HEK293 (cell line): Measurements from ENCODE around the gene TRMT1.

Experiments
- GLIS1 ChIP-seq: fragments of 450-650 bp; formaldehyde crosslinking; IDR thresholded peaks from 2 replicates; pipeline ENCODE4 v1.5.1; 2016; ENCODE audit warnings: missing biosample characterization, missing genetic modification characterization
- GLIS2 ChIP-seq: fragments of 450-650 bp; formaldehyde crosslinking; IDR thresholded peaks from 2 replicates; pipeline ENCODE4 v1.5.1; 2016; ENCODE audit warnings: missing biosample characterization, missing genetic modification characterization
- HOXA7 ChIP-seq: sonication (generic); formaldehyde crosslinking; IDR thresholded peaks from 2 replicates; pipeline ENCODE4 v1.8.1; 2022; ENCODE audit warnings: missing genetic modification reagents, borderline replicate concordance
- IKZF3 ChIP-seq: fragments of 450-650 bp; IDR thresholded peaks from 2 replicates; pipeline ENCODE4 v1.5.0; 2018; ENCODE audit warnings: missing biosample characterization, mild to moderate bottlenecking, missing genetic modification characterization, moderate library complexity
- SP2 ChIP-seq: fragments of 450-650 bp; formaldehyde crosslinking; IDR thresholded peaks from 2 replicates; pipeline ENCODE4 v1.5.1; 2016; ENCODE audit warnings: missing biosample characterization, missing genetic modification characterization
- SP7 ChIP-seq: fragments of 450-650 bp; formaldehyde crosslinking; IDR thresholded peaks from 2 replicates; pipeline ENCODE4 v1.5.1; 2016; ENCODE audit warnings: missing biosample characterization, missing genetic modification characterization
- WT1 ChIP-seq: fragments of 450-650 bp; formaldehyde crosslinking; IDR thresholded peaks from 2 replicates; pipeline ENCODE4 v1.5.1; 2016; ENCODE audit warnings: missing biosample characterization, missing genetic modification characterization
- YY1 ChIP-seq: fragments of 450-650 bp; formaldehyde crosslinking; IDR thresholded peaks from 2 replicates; pipeline ENCODE4 v1.5.1; 2018; ENCODE audit warnings: missing biosample characterization, missing genetic modification characterization
- ZBTB1 ChIP-seq: fragments of 450-650 bp; formaldehyde crosslinking; IDR thresholded peaks from 2 replicates; pipeline ENCODE4 v1.5.1; 2016; ENCODE audit warnings: missing biosample characterization, missing genetic modification characterization
- ZBTB20 ChIP-seq: fragments of 450-650 bp; formaldehyde crosslinking; IDR thresholded peaks from 2 replicates; pipeline ENCODE4 v1.5.1; 2016; ENCODE audit warnings: missing biosample characterization, missing genetic modification characterization
- ZEB2 ChIP-seq: fragments of 450-650 bp; formaldehyde crosslinking; IDR thresholded peaks from 2 replicates; pipeline ENCODE4 v1.5.1; 2016; ENCODE audit warnings: missing biosample characterization, missing genetic modification characterization
- ZFP41 ChIP-seq: fragments of 450-650 bp; formaldehyde crosslinking; IDR thresholded peaks from 2 replicates; pipeline ENCODE4 v1.5.1; 2016; ENCODE audit warnings: missing biosample characterization, missing genetic modification characterization, borderline replicate concordance
- ZFP69B ChIP-seq: fragments of 450-650 bp; formaldehyde crosslinking; IDR thresholded peaks from 2 replicates; pipeline ENCODE4 v1.5.1; 2016; ENCODE audit warnings: missing biosample characterization, missing genetic modification characterization
- ZNF10 ChIP-seq: fragments of 450-650 bp; formaldehyde crosslinking; IDR thresholded peaks from 2 replicates; pipeline ENCODE4 v1.5.1; 2017; ENCODE audit warnings: missing biosample characterization, missing genetic modification characterization
- ZNF112 ChIP-seq: fragments of 450-650 bp; formaldehyde crosslinking; IDR thresholded peaks from 2 replicates; pipeline ENCODE4 v1.5.0; 2017; ENCODE audit warnings: missing biosample characterization, missing genetic modification characterization
- ZNF350 ChIP-seq: fragments of 450-650 bp; formaldehyde crosslinking; IDR thresholded peaks from 2 replicates; pipeline ENCODE4 v1.5.0; 2017; ENCODE audit warnings: missing biosample characterization, mild to moderate bottlenecking, missing genetic modification characterization
- ZNF529 ChIP-seq: fragments of 450-650 bp; formaldehyde crosslinking; IDR thresholded peaks from 2 replicates; pipeline ENCODE4 v1.5.1; 2017; ENCODE audit warnings: missing genetic modification characterization, missing biosample characterization; ENCODE audit not compliant: insufficient replicate concordance
- ZNF555 ChIP-seq: fragments of 450-650 bp; formaldehyde crosslinking; conservative IDR thresholded peaks from 2 replicates; pipeline ENCODE4 v1.5.1; 2017; ENCODE audit warnings: missing biosample characterization, mild to moderate bottlenecking, missing genetic modification characterization, inconsistent platforms
- ZNF560 ChIP-seq: fragments of 450-650 bp; formaldehyde crosslinking; IDR thresholded peaks from 2 replicates; pipeline ENCODE4 v1.5.1; 2017; ENCODE audit warnings: missing biosample characterization, missing genetic modification characterization, borderline replicate concordance
- ZNF623 ChIP-seq: fragments of 450-650 bp; formaldehyde crosslinking; IDR thresholded peaks from 2 replicates; pipeline ENCODE4 v1.5.1; 2016; ENCODE audit warnings: missing biosample characterization, missing genetic modification characterization
- ZSCAN16 ChIP-seq: fragments of 450-650 bp; formaldehyde crosslinking; IDR thresholded peaks from 2 replicates; pipeline ENCODE4 v1.5.1; 2016; ENCODE audit warnings: missing biosample characterization, missing genetic modification characterization
- TF ChIP-seq, protein P1 (sequence below): fragments of 450-650 bp; formaldehyde crosslinking; IDR thresholded peaks from 2 replicates; pipeline ENCODE4 v1.5.1; 2016; ENCODE audit warnings: missing biosample characterization, missing genetic modification characterization
- TF ChIP-seq, protein P2 (sequence below): fragments of 450-650 bp; formaldehyde crosslinking; IDR thresholded peaks from 2 replicates; pipeline ENCODE4 v1.5.1; 2016; ENCODE audit warnings: missing biosample characterization, missing genetic modification characterization, borderline replicate concordance
- TF ChIP-seq, protein P3 (sequence below): fragments of 450-650 bp; formaldehyde crosslinking; IDR thresholded peaks from 2 replicates; pipeline ENCODE4 v1.5.1; 2016; ENCODE audit warnings: missing biosample characterization, missing genetic modification characterization
- TF ChIP-seq, protein P4 (sequence below): fragments of 450-650 bp; formaldehyde crosslinking; IDR thresholded peaks from 2 replicates; pipeline ENCODE4 v1.5.1; 2016; ENCODE audit warnings: missing biosample characterization, missing genetic modification characterization
- TF ChIP-seq, protein P5 (sequence below): fragments of 450-650 bp; formaldehyde crosslinking; IDR thresholded peaks from 2 replicates; pipeline ENCODE4; 2016; ENCODE audit warnings: missing biosample characterization, missing genetic modification characterization
- TF ChIP-seq, protein P6 (sequence below): fragments of 450-650 bp; formaldehyde crosslinking; IDR thresholded peaks from 2 replicates; pipeline ENCODE4 v1.5.1; 2016; ENCODE audit warnings: missing biosample characterization, missing genetic modification characterization

TRMT1 gene

DNA sequence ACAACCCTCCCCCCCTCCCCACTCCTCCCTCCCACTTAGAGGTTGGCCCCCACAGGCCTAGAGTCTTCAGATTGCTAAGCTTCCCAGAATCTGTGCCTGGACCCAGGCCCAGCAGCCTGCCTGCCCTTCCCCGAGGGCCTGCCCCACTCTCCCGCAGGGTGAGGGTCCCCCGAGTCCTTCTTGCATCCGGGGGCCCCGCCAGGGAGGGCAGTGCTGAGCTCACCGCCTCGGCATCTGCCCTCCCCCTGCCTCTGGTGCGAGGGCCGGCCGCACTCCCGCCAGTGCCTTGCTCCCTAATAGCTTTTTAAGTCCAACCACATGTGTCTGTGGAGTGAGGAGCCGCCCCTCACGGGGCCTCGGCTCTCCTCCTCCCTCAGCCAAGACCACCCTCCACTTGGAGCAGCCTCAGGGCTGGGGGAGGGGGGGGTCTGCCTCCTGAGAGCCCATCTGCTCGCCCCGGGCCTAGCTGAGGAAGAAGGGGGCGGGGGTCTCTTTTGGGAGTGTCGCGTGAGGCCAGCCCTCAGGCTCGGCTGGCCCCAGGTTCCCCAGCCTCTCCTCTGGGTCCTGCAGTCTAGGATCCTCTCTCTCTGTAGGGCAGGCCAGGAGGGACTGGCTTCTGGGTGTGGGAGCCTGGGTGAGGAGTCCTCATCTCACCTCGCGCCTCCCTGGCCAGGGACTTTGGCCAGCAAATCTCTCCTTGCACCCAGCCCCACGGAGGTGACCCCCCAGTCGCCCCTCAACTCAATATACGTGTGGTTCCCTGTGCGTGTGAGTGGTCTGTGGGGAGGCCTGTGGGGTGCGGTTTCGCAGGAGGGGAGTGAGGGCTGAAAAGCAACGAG lies 61.1 kb downstream of the TRMT1 start (continued):
- TF ChIP-seq, protein P1, sequence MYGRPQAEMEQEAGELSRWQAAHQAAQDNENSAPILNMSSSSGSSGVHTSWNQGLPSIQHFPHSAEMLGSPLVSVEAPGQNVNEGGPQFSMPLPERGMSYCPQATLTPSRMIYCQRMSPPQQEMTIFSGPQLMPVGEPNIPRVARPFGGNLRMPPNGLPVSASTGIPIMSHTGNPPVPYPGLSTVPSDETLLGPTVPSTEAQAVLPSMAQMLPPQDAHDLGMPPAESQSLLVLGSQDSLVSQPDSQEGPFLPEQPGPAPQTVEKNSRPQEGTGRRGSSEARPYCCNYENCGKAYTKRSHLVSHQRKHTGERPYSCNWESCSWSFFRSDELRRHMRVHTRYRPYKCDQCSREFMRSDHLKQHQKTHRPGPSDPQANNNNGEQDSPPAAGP (tag by site-specific recombination): peak; percentile 78
- TF ChIP-seq, protein P2, sequence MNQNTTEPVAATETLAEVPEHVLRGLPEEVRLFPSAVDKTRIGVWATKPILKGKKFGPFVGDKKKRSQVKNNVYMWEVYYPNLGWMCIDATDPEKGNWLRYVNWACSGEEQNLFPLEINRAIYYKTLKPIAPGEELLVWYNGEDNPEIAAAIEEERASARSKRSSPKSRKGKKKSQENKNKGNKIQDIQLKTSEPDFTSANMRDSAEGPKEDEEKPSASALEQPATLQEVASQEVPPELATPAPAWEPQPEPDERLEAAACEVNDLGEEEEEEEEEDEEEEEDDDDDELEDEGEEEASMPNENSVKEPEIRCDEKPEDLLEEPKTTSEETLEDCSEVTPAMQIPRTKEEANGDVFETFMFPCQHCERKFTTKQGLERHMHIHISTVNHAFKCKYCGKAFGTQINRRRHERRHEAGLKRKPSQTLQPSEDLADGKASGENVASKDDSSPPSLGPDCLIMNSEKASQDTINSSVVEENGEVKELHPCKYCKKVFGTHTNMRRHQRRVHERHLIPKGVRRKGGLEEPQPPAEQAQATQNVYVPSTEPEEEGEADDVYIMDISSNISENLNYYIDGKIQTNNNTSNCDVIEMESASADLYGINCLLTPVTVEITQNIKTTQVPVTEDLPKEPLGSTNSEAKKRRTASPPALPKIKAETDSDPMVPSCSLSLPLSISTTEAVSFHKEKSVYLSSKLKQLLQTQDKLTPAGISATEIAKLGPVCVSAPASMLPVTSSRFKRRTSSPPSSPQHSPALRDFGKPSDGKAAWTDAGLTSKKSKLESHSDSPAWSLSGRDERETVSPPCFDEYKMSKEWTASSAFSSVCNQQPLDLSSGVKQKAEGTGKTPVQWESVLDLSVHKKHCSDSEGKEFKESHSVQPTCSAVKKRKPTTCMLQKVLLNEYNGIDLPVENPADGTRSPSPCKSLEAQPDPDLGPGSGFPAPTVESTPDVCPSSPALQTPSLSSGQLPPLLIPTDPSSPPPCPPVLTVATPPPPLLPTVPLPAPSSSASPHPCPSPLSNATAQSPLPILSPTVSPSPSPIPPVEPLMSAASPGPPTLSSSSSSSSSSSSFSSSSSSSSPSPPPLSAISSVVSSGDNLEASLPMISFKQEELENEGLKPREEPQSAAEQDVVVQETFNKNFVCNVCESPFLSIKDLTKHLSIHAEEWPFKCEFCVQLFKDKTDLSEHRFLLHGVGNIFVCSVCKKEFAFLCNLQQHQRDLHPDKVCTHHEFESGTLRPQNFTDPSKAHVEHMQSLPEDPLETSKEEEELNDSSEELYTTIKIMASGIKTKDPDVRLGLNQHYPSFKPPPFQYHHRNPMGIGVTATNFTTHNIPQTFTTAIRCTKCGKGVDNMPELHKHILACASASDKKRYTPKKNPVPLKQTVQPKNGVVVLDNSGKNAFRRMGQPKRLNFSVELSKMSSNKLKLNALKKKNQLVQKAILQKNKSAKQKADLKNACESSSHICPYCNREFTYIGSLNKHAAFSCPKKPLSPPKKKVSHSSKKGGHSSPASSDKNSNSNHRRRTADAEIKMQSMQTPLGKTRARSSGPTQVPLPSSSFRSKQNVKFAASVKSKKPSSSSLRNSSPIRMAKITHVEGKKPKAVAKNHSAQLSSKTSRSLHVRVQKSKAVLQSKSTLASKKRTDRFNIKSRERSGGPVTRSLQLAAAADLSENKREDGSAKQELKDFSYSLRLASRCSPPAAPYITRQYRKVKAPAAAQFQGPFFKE (tag by site-specific recombination): no peak
- TF ChIP-seq ZEB2 (tag by site-specific recombination) (peak; percentile 67), ZSCAN16 (tag by site-specific recombination) (no peak), GLIS1 (tag by site-specific recombination) (peak; percentile 95), HOXA7 (CRISPR knock-in tag) (no peak), IKZF3 (tag by site-specific recombination) (peak; percentile 43; the same call in 1 of the 2 replicates), WT1 (tag by site-specific recombination) (peak; percentile 74), ZNF560 (tag by site-specific recombination) (no peak), ZNF112 (tag by site-specific recombination) (no peak), ZNF529 (tag by site-specific recombination) (no peak), GLIS2 (tag by site-specific recombination) (peak; percentile 59), ZFP69B (no peak), ZNF10 (tag by site-specific recombination) (no peak), SP2 (peak; percentile 71), ZNF555 (tag by site-specific recombination) (no peak), ZNF350 (tag by site-specific recombination) (no peak), ZBTB20 (tag by site-specific recombination) (0 out of 2 replicates have a peak, but pooled peaks have one; percentile 29), SP7 (tag by site-specific recombination) (peak; percentile 72), ZFP41 (no peak), ZBTB1 (tag by site-specific recombination) (no peak), YY1 (no peak), ZNF623 (tag by site-specific recombination) (no peak)
- TF ChIP-seq, protein P3, sequence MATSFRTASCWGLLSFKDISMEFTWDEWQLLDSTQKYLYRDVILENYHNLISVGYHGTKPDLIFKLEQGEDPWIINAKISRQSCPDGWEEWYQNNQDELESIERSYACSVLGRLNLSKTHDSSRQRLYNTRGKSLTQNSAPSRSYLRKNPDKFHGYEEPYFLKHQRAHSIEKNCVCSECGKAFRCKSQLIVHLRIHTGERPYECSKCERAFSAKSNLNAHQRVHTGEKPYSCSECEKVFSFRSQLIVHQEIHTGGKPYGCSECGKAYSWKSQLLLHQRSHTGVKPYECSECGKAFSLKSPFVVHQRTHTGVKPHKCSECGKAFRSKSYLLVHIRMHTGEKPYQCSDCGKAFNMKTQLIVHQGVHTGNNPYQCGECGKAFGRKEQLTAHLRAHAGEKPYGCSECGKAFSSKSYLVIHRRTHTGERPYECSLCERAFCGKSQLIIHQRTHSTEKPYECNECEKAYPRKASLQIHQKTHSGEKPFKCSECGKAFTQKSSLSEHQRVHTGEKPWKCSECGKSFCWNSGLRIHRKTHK (tag by site-specific recombination): no peak
- TF ChIP-seq, protein P4, sequence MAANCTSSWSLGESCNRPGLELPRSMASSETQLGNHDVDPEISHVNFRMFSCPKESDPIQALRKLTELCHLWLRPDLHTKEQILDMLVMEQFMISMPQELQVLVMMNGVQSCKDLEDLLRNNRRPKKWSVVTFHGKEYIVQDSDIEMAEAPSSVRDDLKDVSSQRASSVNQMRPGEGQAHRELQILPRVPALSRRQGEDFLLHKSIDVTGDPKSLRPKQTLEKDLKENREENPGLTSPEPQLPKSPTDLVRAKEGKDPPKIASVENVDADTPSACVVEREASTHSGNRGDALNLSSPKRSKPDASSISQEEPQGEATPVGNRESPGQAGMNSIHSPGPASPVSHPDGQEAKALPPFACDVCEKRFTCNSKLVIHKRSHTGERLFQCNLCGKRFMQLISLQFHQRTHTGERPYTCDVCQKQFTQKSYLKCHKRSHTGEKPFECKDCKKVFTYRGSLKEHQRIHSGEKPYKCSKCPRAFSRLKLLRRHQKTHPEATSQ (tag by site-specific recombination): no peak
- TF ChIP-seq, protein P5, sequence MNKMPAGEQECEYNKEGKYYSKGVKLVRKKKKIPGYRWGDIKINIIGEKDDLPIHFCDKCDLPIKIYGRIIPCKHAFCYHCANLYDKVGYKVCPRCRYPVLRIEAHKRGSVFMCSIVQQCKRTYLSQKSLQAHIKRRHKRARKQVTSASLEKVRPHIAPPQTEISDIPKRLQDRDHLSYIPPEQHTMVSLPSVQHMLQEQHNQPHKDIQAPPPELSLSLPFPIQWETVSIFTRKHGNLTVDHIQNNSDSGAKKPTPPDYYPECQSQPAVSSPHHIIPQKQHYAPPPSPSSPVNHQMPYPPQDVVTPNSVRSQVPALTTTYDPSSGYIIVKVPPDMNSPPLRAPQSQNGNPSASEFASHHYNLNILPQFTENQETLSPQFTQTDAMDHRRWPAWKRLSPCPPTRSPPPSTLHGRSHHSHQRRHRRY (tag by site-specific recombination): no peak
- TF ChIP-seq, protein P6, sequence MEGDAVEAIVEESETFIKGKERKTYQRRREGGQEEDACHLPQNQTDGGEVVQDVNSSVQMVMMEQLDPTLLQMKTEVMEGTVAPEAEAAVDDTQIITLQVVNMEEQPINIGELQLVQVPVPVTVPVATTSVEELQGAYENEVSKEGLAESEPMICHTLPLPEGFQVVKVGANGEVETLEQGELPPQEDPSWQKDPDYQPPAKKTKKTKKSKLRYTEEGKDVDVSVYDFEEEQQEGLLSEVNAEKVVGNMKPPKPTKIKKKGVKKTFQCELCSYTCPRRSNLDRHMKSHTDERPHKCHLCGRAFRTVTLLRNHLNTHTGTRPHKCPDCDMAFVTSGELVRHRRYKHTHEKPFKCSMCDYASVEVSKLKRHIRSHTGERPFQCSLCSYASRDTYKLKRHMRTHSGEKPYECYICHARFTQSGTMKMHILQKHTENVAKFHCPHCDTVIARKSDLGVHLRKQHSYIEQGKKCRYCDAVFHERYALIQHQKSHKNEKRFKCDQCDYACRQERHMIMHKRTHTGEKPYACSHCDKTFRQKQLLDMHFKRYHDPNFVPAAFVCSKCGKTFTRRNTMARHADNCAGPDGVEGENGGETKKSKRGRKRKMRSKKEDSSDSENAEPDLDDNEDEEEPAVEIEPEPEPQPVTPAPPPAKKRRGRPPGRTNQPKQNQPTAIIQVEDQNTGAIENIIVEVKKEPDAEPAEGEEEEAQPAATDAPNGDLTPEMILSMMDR (tag by site-specific recombination): no peak
